Coronary artery (tissue), 2 donors: ENCODE data around the gene SLC4A8.

Experiments
- DNase-seq: peaks from one replicate; pipeline ENCODE4 v3.0.0-alpha.2; 2017; ENCODE audit warnings: low spot score
- H3K27ac ChIP-seq, 2 donors: fragments of 200-600 bp; sonication (generic); one replicate each; pipeline ENCODE4 v1.5.1; 2016 to 2019
- H3K4me3 ChIP-seq: fragments of 200-600 bp; sonication (generic); 2 replicates; pipeline ENCODE4 v1.5.1; 2016; ENCODE audit warnings: mild to moderate bottlenecking, moderate library complexity
- TF ChIP-seq, protein P1 (sequence below): fragments of 200-600 bp; sonication (generic); IDR thresholded peaks from one replicate; pipeline ENCODE4 v1.5.1; 2019; ENCODE audit warnings: antibody characterized with exemption

Gene SLC4A8

DNA sequence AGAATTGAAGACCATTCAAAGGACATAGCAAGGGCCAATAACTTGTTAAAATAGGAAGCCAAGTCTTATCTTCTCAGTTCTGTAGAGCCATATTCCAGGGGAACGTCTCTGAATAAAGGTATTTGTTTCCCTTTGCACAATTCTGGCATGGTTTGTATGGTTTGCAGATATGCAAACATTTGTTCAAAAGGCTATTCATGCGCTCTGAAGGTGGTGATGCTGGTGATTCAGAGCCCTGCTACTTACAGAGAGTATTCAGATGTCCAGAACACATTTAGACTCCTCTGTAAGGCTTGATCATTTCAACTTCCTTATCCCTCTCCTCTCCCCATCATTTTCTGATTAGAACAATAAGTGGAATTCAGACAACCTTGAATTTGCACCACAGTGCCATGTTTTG, 35.9 kb downstream of the SLC4A8 start:
- DNase-seq = no peak
- Histone ChIP-seq H3K27ac (no peak overlapping the region), H3K4me3 (no peak overlapping the region)
- TF ChIP-seq, protein P1, sequence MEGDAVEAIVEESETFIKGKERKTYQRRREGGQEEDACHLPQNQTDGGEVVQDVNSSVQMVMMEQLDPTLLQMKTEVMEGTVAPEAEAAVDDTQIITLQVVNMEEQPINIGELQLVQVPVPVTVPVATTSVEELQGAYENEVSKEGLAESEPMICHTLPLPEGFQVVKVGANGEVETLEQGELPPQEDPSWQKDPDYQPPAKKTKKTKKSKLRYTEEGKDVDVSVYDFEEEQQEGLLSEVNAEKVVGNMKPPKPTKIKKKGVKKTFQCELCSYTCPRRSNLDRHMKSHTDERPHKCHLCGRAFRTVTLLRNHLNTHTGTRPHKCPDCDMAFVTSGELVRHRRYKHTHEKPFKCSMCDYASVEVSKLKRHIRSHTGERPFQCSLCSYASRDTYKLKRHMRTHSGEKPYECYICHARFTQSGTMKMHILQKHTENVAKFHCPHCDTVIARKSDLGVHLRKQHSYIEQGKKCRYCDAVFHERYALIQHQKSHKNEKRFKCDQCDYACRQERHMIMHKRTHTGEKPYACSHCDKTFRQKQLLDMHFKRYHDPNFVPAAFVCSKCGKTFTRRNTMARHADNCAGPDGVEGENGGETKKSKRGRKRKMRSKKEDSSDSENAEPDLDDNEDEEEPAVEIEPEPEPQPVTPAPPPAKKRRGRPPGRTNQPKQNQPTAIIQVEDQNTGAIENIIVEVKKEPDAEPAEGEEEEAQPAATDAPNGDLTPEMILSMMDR = no peak

- TF ChIP-seq, protein P1 = no peak
- DNase-seq = no peak
- H3K4me3 ChIP-seq = no peak overlapping the region
- H3K27ac ChIP-seq = no peak overlapping the region
Measured at GRCh38 chr12:51465491-51465890, 40.9 kb downstream of the SLC4A8 start.

GRCh38 chr12:51470116-51470515, 45.5 kb downstream of the SLC4A8 start:
- H3K4me3 ChIP-seq = no peak overlapping the region
- TF ChIP-seq, protein P1 = no peak
- no peak overlapping the region for H3K27ac ChIP-seq
- DNase-seq = no peak

DNA sequence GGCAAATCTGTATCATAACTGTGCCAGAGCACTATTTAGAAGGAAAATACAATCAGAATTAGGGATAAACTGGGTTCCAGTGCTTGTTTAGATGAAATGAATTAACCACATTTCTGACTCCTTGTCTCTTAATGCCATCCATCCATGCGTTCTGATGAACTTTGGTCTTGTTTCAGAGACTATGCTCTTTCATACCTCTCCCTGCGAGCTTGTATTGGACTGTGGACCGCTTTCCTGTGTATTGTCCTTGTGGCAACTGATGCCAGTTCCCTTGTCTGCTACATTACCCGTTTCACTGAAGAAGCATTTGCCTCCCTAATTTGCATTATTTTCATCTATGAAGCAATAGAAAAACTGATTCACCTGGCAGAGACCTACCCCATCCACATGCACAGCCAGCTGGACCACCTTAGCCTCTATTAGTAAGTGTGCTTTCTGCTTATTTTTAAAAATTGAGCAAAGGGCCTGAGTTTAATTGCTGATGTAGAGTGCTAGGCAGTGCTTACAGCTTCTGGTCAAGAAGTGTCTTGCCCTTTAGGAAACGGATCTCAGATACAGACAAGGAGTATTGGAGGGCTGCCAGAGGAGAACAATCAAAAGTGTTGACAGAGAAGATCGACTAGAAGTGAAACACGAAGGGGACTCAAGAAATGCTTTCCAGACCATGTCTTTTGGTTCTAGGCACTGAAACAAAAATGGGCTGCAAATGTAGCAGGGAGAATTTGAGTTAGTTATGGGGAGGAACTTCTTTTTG, 46.7 kb downstream of the SLC4A8 start:
- no peak for DNase-seq
- H3K27ac ChIP-seq = no peak overlapping the region
- TF ChIP-seq, protein P1 = no peak
- H3K4me3 ChIP-seq = no peak overlapping the region

DNA sequence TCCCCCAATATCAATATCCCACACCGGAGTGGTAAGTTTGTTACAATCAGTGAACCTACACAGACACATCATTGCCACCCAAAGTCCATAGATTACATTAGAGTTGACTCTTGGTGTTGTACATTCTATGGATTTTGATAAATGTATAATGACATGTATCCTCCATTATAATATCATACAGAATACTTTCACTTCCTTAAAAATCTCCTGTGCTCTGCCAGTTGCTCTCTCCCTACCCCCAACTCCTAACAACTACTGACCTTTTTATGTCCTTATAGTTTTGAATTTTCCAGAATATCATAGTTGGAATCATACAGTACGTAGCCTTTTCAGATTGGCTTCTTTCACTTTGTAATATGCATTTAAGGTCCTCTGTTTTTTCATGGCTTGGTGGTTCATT, 48.4 kb downstream of the SLC4A8 start:
- Histone ChIP-seq H3K4me3 (no peak overlapping the region), H3K27ac (no peak overlapping the region)
- TF ChIP-seq, protein P1 = no peak
- no peak for DNase-seq

- Histone ChIP-seq H3K27ac (no peak overlapping the region), H3K4me3 (no peak overlapping the region)
- TF ChIP-seq, protein P1 = no peak
- no peak for DNase-seq
Measured at GRCh38 chr12:51473947-51474346, 49.3 kb downstream of the SLC4A8 start.

DNA sequence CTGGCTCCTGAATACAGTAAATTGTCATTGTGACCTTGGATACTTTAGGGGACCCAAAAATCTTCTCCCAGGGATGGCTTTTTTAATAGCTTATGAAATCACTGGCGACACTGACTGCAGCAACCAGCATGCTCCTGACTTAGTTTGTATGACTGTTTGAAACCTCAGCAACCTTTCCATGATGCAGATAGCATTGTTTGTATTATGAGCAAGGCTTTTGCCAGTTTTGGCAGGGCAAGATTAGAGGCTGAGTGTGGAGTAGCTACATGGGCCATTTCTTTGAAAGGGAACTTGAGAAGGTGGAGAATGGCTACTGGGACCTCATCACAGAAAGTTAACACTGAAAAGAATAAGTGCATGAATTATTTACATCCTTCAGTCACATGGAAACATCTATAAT, 50.9 kb downstream of the SLC4A8 start:
- Histone ChIP-seq H3K27ac (no peak overlapping the region), H3K4me3 (no peak overlapping the region)
- DNase-seq = no peak
- TF ChIP-seq, protein P1 = no peak
